ENCODE data around the gene C9.
A peak's percentile ranks its signal among the peaks of the same experiment; 100 is the strongest.
"Not testable (repeated sequence)": the region's sequence is repeated elsewhere in the genome, so short reads cannot be mapped to it uniquely, and the experiment has no call there.

The C9 gene

DNA sequence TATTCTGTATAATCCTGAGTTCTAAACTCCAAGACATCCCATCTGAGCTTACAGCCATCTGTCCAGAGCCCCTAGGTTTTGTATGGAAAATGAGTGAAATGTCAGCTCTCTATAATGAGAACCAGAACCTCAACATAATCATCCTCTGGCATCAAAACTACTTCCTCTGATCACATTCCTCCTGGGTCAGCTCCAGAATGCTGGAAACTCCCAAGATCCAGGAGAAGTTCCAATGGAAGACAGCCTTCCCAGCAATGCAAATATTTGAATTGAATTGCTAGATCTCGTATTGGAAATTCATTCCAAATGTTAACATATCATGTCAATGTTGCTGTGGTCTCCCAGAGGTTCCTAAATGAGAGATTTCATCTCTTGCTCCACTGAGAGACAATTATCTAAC is 23.8 kb downstream of the C9 start:
- H3K4me3 ChIP-seq (ENCODE audit: low read length), result no peak overlapping the region
- no peak for DNase-seq (ENCODE audit: low read depth, low spot score)

DNA sequence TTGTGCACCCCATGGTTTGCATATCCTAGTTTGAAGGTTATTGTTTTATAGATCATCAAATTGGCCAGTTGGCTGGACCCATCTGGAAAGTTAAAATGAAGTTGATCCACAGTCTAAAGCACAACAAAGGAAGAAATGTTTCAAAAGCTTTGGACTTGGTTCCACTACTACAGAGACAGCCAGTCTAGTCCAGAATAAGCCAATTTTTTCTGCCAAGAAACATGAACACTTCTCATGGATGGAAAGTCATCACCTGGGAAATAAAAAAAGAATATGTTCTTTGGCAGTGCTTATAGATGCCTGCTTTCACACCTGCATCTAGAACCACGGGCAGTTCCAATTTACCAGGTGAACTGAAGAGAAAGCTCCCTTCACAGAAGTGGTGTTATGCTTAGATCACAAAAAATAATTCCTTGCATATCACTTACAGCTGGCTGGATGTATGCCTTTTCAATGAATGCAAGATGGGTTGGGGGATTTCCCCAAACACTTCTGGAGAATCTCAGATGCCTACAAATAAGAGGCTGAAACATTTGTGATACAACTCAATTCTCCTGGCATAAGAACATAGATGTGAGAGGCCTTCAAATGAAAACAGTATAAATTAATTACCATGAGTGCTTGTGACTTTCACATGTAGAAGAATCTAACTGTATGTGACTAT is 26.9 kb downstream of the C9 start:
- DNase-seq (ENCODE audit: low read depth, low spot score), result no peak
- H3K4me3 ChIP-seq (ENCODE audit: low read length), result no peak overlapping the region

DNA sequence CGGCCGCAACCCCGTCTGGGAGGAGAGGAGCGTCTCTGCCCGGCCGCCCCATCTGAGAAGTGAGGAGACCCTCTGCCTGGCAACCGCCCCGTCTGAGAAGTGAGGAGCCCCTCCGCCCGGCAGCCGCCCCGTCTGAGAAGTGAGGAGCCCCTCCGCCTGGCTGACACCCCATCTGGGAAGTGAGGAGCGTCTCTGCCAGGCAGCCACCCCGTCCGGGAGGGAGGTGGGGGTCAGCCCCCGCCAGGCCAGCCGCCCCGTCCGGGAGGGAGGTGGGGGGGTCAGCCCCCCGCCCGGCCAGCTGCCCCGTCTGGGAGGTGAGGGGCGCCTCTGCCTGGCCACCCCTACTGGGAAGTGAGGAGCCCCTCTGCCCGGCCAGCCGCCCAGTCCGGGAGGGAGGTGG is 30.0 kb downstream of the C9 start:
- not testable (repeated sequence) for H3K4me3 ChIP-seq (ENCODE audit: low read length); DNase-seq (ENCODE audit: low read depth, low spot score)

DNA sequence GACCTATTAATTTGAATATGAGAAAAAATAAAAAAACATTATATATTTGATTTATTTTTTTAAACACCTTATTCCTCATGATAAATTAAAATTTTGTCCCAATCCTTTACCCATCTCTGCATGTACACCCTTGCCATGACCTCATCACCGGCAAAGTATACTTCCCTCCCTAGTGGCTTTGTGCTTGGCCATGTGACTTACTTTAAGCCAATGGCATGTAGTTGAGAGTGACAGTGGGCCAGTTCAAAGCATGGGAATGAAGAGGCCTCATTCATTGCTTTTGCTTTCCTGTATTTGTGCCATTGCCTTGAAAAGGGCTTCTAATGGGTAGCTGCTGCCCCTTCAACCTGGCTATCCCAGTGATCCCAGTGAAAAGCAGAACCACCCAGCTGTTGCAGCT is 31.2 kb downstream of the C9 start:
- no peak for DNase-seq (ENCODE audit: low read depth, low spot score)
- no peak overlapping the region for H3K4me3 ChIP-seq (ENCODE audit: low read length)

DNA sequence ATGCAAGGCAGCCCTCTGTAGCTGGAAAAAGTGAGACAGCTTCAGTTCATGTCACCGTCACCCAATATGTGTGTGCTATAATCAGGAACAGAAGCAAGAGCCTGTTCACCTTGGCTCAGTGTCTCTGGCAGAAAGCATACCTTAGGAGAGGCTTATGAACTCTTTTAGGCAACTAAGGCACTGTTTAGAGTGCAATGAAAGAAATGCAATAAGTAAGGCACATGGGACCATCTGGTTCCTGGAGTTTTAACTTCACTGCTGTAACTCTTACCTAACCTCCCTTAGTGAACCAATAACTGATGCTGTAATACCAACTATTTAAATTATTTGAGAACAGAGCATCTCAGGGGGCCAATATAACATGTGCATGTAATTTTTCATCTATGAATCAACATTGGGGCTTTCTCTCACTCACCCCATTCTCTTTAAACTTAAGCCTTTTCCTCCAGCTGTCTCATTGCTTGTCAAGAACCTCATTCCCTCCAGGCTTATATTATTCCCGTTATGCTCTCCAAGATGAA is 32.4 kb downstream of the C9 start:
- DNase-seq (ENCODE audit: low read depth, low spot score), result no peak
- H3K4me3 ChIP-seq (ENCODE audit: low read length), result no peak overlapping the region

DNA sequence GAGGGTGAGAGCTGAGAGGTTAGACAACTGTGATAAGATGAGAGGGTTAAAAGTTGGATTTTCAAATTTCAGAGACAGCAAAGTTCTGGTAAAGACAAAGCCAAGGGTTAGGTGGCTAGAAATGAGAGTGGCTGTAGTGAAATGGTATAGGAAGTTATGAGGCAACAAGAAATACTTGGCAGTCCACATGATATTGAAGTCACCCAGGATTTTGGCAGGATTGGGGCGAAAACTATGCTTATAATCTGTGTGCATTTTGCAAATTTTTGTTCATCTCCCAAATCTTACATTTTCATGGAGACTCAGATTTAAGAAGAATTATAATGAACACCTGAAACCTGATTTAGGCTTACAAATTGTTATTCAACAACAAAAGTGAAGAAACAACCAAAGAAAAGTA is 35.6 kb downstream of the C9 start:
- DNase-seq (ENCODE audit: low read depth, low spot score), result no peak
- no peak overlapping the region for H3K4me3 ChIP-seq (ENCODE audit: low read length)

DNA sequence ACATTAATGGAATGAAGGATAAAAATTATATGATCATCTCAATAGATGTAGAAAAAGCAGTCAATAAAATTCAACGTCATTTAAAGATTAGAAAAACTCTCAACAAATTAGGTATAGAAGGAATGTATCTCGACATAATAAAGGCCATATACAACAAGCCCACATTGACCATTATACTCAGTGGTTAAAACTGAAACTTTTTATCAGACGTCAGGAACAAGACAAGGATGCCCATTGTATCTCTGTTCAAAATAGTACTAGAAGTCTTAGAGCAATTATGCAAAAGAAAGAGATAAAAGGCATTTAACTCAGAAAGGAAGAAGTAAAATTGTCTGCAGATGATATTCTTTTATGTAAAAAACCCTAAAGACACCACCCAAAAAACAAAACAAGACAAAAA is 40.8 kb downstream of the C9 start:
- no peak for DNase-seq (ENCODE audit: low read depth, low spot score)
- H3K4me3 ChIP-seq (ENCODE audit: low read length), result no peak overlapping the region

DNA sequence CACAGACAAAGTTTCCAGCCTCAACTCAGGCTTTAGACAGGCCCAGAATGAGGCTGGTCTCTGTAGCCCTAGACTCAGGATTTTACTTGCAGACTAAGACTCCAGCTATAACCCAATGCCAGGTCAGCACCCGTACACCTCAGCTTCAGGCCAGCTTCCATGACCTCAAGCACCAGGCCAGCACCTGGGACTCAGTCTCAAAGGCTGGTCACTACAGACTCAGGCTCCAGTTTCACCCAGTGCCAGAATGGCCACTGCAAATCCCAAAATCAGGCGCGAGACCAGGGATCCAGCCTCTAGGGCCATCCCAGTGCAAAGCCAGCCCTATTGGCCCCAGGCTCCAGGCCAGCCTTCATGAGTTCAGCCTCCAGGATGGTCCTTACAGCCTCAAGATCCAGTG is 44.9 kb downstream of the C9 start:
- no peak overlapping the region for H3K4me3 ChIP-seq (ENCODE audit: low read length)
- DNase-seq (ENCODE audit: low read depth, low spot score), result no peak

DNA sequence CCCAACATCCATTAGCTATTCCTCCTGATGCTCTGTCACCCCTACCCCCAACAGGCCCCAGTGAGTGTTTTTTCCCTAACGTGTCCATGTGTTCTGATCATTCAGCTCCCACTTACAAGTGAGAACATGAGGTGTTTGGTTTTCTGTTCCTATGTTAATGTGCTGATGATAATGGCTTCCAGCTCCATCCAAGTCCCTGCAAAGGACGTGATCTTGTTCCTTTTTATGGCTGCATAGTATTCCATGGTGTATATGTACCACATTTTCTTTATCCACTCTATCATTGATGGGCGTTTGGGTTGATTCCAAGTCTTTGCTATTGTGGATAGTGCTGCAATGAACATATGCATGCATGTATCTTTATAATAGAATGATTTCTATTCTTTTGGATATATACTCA is 47.8 kb downstream of the C9 start:
- H3K4me3 ChIP-seq (ENCODE audit: low read length); DNase-seq (ENCODE audit: low read depth, low spot score): not testable (repeated sequence)

DNA sequence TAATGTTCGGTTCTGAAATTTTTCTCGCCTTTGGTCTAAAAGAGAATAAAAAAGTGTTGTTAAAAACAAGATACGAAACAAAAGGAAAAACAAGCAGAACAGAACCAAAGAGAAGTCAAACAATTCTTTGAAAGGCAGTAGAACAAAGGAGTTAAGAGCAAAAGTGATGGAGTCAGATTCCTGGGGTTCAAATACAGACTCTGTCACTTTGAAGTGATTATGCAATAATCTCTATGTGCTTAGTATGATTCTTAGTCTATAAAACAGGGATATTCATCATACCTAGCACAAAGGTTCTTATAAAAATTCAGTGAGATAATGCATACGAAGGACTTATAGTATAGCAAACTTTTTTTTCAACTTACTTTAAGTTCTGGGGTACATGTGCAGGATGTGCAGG is 48.3 kb downstream of the C9 start:
- no peak overlapping the region for H3K4me3 ChIP-seq (ENCODE audit: low read length)
- no peak for DNase-seq (ENCODE audit: low read depth, low spot score)

DNA sequence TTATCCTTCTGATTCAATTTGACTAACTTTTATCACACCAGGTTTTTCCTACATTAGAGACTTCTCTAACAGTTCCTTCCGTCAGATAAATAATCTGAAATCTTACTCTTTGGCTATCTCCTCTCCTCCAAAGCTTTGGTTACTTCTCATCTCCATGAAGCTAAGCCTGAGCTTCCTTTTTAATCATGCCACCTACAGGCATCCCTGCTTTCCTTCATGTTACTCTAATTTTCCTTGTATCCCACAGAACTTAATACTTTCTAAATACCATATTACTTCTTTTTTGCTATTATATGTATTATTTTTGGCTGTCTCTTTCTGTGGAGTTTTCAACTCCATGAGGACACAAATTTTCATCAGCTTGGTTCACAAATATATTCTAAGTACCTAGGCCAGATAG is 49.7 kb downstream of the C9 start:
- no peak for DNase-seq (ENCODE audit: low read depth, low spot score)
- no peak overlapping the region for H3K4me3 ChIP-seq (ENCODE audit: low read length)

DNA sequence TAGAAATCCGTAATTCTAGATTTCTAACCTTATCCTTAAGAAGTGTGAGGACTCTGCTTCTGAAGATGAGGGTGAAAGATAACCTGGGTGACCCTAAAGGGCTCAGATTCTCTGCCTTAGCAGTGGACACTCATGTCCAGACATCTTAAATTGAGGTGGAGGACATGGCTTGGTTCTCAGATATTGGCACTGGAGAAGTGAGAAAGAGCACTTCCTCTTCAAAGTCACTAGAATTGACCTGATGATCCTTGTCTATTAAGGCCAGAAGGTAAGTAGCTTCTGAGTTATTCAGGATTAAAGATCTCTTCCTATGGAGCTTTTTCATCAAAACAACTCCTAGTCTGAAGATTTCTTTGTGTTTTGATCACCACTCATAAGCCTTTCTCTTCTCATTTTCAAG is 54.8 kb downstream of the C9 start:
- DNase-seq (ENCODE audit: low read depth, low spot score), result no peak
- no peak overlapping the region for H3K4me3 ChIP-seq (ENCODE audit: low read length)

DNA sequence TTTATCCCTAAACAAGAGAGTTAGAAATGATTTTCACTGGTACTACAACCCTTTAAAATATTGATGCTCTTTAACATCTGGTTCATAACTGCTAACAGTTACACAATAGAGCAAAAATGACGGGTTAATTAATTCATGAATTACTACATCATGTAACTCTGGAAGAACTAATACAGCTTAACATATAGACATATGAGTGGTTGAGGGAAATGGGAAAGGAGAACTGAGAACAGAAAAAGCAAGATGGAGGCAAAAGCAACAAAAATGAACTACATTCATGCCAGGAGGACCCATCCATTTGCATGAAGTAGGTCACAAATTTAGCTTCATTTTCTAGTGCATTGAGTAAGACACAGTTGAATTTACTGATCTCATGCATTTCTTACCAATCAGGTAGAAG is 61.8 kb downstream of the C9 start:
- no peak overlapping the region for H3K4me3 ChIP-seq (ENCODE audit: low read length)
- no peak for DNase-seq (ENCODE audit: low read depth, low spot score)

DNA sequence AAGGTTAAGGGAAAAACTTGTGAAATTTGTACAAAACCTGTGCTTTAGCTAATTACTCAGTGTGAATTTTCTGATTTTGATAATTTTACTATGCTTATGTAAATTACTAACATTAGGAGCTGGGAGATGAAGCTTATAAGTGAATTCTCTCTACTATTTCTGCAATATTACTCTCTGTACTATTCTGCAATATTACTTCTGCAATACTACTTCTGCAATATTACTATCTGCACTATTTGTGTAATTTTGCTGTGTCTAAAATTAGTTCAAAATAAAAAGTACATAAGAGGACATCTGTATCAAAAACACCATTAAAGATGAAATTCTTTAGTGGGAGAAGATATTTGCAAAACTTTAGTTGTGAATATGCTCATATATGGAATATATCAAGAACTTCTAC is 62.9 kb downstream of the C9 start:
- no peak overlapping the region for H3K4me3 ChIP-seq (ENCODE audit: low read length)
- no peak for DNase-seq (ENCODE audit: low read depth, low spot score)

DNA sequence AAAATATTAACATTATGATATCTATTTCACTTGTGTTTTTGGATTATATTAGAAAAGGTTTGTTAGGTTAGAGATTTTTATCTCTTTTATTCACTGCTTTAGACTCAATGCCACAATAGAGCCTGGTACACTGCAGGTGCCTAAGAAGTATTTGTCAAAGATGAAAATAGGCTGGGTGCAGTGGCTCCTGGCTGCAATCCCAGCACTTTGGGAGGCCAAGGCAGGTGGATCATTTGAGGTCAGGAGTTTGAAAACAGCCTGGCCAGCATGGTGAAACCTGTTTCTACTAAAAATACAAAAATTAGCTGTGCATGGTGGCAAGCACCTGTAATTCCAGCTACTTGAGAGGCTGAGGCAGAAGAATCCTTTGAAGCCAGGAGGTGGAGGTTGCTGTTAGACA is 64.3 kb downstream of the C9 start:
- no peak overlapping the region for H3K4me3 ChIP-seq (ENCODE audit: low read length)
- DNase-seq (ENCODE audit: low read depth, low spot score), result no peak

DNA sequence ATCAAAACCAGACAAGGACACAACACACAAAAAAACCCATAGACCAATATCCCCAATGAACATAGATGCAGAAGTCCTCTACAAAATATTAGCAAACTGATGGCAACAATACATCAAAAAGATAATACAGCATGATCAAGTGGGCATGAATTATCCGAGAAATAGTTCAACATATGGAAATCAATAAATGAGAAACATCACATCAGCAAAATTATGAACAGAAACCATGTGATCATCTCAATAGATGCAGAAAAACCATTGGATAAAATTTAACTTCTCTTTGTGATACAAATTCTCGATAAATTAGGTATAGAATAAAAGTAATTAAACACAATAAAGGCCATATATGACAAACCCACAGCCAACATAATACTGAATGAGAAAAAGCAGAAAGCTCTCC is 69.6 kb downstream of the C9 start:
- no peak for DNase-seq (ENCODE audit: low read depth, low spot score)
- no peak overlapping the region for H3K4me3 ChIP-seq (ENCODE audit: low read length)

DNA sequence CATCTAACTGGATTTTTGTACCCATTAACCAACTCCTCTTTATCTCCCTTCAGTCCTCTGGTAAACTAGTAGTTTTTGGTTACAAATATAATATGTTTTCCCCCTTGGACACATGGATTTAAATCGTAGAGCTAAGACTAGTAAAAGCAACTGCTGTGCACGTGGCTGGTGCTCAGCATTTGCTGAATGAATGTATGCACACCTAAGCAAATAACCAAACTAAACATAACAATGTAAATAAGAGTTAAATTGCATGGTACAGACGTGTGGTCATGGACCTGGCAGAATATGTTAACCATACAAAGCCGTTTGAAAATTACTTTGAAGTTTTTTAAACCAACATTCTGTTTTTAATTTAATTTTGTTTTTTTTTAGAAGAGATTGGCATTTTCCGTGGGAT is 79.7 kb downstream of the C9 start:
- no peak for DNase-seq (ENCODE audit: low read depth, low spot score)
- H3K4me3 ChIP-seq (ENCODE audit: low read length), result no peak overlapping the region

DNA sequence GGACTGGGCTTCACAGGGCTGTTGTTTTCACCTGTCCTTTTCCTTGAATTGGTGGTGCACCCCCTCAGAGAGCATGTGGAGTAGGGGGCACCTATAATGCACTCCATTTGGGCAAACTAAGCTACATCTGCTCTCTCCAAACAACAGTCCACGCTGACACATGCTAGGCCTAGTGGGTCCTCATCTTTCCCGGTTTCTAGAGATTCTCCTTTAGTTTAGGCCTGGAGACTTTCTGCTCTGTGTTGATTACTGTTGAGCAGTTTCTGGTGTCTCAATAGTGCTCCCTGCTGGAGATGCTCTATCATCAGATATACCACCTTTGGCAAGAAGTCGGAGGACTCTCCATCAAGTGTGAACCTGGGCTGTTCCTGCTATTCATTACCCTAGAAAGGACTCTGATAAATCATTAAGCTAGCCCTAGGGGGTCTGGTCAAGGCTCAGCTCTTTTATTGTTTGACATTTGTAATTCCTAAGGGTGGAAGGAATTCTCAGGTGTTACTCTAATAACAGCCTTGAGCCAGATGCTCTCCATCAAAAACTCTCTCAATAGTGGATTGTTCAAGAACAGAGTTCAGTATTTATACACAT is 81.0 kb downstream of the C9 start:
- H3K4me3 ChIP-seq (ENCODE audit: low read length), result no peak overlapping the region
- DNase-seq (ENCODE audit: low read depth, low spot score), result peak; percentile 81

DNA sequence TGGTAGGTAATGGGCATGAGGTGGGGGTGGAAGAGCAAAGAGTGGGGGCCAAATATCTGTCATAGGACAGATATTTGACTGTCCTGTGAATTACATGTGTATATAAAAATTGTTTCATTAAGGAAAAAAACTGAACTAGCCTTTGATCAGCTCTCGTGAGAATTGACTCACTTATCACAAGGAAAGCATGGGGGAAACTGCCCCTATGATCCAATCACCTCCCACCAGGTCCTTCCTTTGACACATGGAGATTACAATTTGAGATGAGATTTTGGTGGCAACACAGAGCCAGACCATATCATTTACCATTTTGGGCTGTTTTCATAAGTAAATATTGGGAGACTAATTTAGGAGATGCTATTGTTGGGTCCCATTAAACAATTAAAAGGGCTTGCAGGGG is 81.7 kb downstream of the C9 start:
- DNase-seq (ENCODE audit: low read depth, low spot score), result no peak
- no peak overlapping the region for H3K4me3 ChIP-seq (ENCODE audit: low read length)

DNA sequence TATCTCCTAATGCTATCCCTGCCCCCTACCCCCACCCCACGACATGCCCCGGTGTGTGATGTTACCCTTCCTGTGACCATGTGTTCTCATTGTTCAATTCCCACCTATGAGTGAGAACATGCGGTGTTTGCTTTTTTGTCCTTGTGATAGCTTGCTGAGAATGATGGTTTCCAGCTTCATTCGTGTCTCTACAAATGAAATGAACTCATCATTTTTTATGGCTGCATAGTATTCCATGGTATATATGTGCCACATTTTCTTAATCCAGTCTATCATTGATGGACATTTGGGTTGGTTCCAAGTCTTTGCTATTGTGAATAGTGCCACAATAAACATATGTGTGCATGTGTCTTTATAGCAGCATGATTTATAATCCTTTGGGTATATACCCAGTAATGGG is 88.4 kb downstream of the C9 start:
- not testable (repeated sequence) for DNase-seq (ENCODE audit: low read depth, low spot score); H3K4me3 ChIP-seq (ENCODE audit: low read length)

DNA sequence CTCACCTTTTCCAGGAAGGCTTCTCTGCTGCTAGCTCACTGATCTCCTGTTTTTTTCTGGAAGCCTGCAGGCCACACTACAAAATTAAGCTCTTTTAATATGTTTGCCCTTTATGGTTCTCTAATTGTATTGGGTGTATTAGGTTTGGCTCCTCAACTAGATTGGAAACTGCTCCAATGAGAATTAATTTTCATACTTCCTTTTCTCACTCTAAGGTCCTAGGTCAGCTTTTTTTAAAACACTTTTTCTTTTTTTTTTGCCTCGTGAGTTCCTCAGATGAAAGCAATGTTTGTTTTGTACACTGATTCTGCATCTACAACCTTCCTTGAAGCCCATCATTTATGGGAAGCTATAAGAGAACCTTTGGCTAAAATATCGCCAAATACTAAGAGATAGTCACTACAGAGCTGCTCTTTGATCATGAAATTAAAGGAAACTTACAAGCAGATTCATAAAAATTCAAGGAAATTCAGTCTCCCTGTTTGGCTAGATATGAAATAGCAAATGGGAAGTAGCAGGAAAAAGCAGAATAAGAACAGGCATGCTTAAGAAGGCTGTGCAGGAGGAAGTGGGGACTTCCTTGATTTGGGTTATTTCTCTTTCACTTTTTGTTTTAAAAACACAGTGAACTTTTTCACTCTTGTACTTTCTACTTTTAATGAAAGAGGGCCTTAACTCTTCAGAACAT is 89.8 kb downstream of the C9 start:
- DNase-seq (ENCODE audit: low read depth, low spot score), result peak; percentile 52
- no peak overlapping the region; the same call in 1 of the 2 replicates for H3K4me3 ChIP-seq (ENCODE audit: low read length)

Data from Jurkat, Clone E6-1 (cell line).